Measurements from ENCODE around the gene PPP1R9B.
A peak's percentile ranks its signal among the peaks of the same experiment; 100 is the strongest.

The PPP1R9B gene

GRCh38 chr17:50094243-50094752 is 56.2 kb downstream of the PPP1R9B start:
- TF ChIP-seq CTCF (IDR thresholded peaks at IDR 0.05) = peak; percentile 91

- no peak for TF ChIP-seq CTCF (IDR thresholded peaks at IDR 0.05)
Observed at GRCh38 chr17:50093807-50094206, 56.7 kb downstream of the PPP1R9B start.

GRCh38 chr17:50093246-50093645 is 57.2 kb downstream of the PPP1R9B start:
- TF ChIP-seq CTCF (IDR thresholded peaks at IDR 0.05) = no peak

GRCh38 chr17:50091918-50092285 is 58.6 kb downstream of the PPP1R9B start:
- no peak for TF ChIP-seq CTCF (IDR thresholded peaks at IDR 0.05)

GRCh38 chr17:50090971-50091917 is 59.2 kb downstream of the PPP1R9B start:
- TF ChIP-seq CTCF (IDR thresholded peaks at IDR 0.05) = no peak

GRCh38 chr17:50090071-50090470 is 60.4 kb downstream of the PPP1R9B start:
- TF ChIP-seq CTCF (IDR thresholded peaks at IDR 0.05) = no peak

GRCh38 chr17:50088952-50089825 is 61.3 kb downstream of the PPP1R9B start:
- no peak for TF ChIP-seq CTCF (IDR thresholded peaks at IDR 0.05)

All from LNCAP (cell line).